Right ventricle myocardium superior (tissue), 1 donor: ENCODE measurements around the gene DCDC2C. TPM values are rescaled to one million over a fixed set of nuclear protein-coding genes. Genes with fewer than 3 reads are reported as not detected.

Source experiments
- ATAC-seq: fragments of 200-7000 bp; cut with Tn5 transposase; one replicate; pipeline ENCODE4 v1.9.1; 2020; ENCODE audit warnings: mild to moderate bottlenecking; ENCODE audit not compliant: poor library complexity
- DNase-seq: peaks from one replicate; pipeline ENCODE4 v3.0.0-alpha.2; 2020
- intact Hi-C: fragments of 100-400 bp; cut with DNase I; formaldehyde crosslinking; loops from one replicate; pipeline ENCODE4 v1.11.2; 2022
- total RNA-seq: library from RNA; stranded (reverse); fragmentation: NEBNext Ultra II Directional; extraction: Animal tissue kit (Norgen Biotek cat#: 25700); gene quantifications from one replicate; pipeline ENCODE4 v1.2.1, GENCODE V29; 2021
- donor health status: DM: no; HTN: yes; CAD: no; lungs with severe emphysema.

DCDC2C gene
- total RNA-seq, 1 donor from 2014 or later: not detected

DNA sequence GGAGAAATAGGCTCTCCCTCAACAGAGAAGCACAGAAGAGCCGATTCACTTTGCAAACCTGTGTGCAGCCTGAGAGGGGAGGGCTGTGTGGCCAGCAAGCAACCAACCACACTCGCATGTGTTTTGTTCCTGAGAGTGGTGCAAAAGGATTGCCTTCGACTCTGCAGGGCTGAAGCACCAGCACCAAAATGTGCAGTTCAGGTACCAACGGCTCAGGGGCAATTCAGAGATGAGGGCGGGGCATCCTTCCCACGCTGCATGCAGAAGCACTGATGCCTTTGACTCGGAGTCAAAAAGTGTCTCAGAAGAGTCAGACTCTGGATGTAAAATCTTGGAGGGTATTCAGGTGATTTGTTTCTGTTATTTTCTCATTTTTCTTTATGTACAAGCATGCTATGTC is 55.5 kb downstream of the DCDC2C start:
- intact Hi-C loops: no loop called here
- no peak for ATAC-seq
- no peak for DNase-seq

- DNase-seq: no peak
- intact Hi-C loops: no loop called here
- no peak for ATAC-seq
Observed at GRCh38 chr2:3759331-3759730, 56.0 kb downstream of the DCDC2C start.

- ATAC-seq (no peak), DNase-seq (no peak)
- intact Hi-C loops: no loop called here
Observed at GRCh38 chr2:3759761-3760160, 56.4 kb downstream of the DCDC2C start.

DNA sequence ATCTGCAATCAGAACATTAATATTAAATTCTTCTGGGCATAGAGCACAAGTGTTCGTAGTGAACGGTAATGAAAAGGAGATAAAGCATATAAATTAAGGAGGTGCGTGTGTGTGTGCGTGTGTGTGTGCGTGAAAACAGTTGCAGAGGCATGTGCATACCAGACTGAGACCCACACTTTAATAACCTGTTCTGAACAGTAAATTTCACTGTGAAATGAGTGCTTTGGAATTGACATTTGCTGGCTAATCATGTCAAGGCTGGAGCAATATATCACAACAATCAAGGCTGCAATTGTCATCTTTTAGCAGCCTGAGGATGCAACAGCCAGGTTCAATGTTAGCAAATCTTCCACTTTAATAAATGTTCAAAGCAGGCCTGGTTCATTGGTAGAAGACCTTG is 57.9 kb downstream of the DCDC2C start:
- no peak for ATAC-seq
- intact Hi-C loops: no loop called here
- DNase-seq: no peak

GRCh38 chr2:3762771-3763447 is 59.5 kb downstream of the DCDC2C start:
- intact Hi-C loops: no loop called here
- DNase-seq: no peak

GRCh38 chr2:3766824-3767223 is 63.4 kb downstream of the DCDC2C start:
- ATAC-seq (no peak), DNase-seq (no peak)
- intact Hi-C loops: no loop called here

More at GRCh38 chr2:3762771-3763447, 59.5 kb downstream of the DCDC2C start:
- no peak for ATAC-seq

DNA sequence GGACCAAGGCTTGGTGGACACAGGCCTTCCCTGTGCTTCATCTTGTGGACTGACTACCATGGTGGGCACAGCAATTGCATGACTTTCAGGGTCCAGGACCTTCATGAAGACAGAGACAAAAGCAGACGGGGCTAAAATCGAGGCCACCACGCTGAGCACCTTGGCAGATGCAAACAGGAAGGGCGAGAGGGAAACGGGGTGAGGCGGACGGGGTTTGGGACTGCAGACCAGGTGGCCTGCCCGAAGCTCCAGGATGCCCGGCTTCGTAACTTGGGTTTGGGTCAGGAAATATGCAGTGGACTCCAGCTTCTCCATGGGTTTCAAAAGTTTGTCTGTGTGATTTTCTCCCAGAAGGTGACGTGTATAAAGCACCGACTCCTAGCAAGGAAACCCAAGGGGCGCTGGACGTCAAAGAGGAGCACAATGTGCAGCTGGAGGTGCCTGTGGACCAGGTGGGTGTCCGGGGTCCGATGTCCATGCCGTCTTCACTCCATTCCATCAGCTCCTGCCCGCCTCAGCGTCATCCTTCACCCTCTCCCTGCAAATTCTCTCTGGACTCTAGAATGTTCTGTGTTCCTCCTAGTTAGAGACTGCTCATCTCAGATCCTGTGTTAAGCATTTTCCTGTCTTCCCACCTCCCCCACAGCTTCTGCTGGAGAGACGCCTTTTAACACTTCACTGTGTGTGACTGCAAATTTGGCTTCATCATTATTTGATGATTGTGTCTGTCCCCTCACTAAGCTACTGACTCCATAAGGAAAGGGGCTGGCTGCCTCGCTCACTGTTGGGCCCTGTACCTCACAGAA is 65.8 kb downstream of the DCDC2C start:
- DNase-seq: no peak

DNA sequence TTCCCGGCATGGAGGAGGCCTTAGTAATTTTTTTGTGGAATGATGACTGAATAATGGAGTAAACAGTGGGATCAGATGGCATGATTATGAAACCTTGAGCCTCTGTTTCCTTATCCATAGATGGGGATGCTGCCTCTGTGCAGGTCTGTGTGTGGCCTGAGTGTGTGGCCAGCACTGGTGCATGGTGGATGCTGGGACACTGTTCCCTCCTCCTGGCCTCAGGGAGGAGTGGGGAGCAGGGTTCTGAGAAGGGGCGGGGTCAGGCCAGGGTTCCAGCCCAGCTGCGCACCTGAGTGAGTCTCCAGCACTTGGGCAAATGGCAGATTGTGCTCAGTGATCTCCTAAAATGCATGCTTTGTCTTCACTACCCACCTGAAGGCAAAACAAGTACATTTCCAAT is 66.4 kb downstream of the DCDC2C start:
- intact Hi-C loops: no loop called here
- DNase-seq (no peak), ATAC-seq (no peak)

More for the DNA sequence above, 65.8 kb downstream of the DCDC2C start:
- intact Hi-C loops: no loop called here
- ATAC-seq: no peak

DNA sequence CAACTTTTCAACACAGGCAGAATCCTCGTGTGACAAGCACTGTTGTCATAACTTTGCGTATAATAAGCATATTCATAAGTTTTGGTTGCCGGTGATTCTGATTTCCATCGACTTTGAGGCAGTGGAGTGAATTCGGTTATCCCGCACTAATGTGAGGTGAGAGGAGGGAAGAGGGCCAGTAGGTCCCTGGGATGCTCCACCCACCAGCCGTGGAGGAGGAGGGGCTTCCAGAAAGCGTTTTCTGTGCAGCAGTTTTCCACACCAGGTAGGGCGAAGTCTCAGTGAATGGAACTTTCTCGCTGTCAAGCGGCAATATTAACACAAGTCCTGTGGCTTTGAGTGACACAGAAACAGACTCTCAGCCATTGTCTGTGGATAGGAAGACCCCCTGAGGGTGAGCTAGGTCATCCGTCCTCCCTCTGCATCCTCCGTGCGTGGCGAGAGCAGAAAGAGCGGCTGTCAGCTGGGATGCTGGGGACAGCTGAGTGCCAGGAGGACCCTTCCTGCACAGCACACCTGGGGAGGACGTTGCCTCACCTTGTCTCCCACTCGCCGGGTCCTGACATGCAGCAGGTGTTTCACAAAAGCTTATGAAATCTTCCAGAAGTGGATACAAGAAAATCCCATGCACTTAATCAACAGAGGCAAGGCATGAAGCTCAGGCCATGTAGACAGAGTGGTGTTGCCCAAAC is 67.5 kb downstream of the DCDC2C start:
- ATAC-seq: no peak
- intact Hi-C loops: no loop called here
- DNase-seq: no peak

- ATAC-seq (no peak), DNase-seq (no peak)
- intact Hi-C loops: no loop called here
Observed at GRCh38 chr2:3771576-3771975, 68.2 kb downstream of the DCDC2C start.

DNA sequence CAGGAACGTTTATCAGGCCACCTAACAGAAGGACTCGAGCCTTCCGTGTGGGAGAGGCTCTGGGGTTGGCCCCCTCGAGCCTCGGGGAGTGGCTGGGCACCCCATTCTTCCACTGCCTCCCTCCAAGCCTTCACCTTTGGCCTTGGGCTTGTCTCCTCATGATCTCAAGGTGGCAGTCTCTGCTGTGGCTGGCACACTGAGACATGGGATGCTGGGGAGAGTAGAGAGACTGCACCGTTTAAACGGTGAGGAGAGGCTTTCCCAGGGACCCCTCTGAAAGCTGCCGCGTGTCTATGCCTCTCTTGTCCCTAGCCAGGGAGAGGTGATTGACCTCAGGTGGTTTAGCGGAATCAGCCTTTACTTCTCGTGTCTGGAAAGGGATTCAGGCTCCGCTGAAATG is 71.0 kb downstream of the DCDC2C start:
- no peak for ATAC-seq
- no peak for DNase-seq
- intact Hi-C loops: no loop called here

DNA sequence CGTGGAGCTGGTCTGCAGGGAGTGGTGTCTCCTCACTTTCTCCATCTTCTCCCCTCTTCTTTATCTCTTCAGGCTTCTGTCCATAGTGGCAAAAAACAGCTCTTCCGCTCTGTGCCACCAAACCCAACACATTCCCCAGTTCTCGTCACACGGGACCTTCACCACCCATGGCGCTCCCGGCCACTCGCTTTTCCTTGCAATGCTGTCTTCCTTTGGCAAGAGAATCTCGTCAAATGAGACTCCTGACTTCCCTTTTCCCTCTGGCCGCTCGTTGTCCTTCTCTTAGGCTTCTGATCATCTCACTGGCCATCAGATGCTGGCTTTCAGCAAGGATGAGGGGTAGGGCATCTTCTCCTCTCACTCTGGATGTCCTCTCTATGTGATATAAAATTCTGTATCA is 72.9 kb downstream of the DCDC2C start:
- intact Hi-C loops: no loop called here
- DNase-seq: no peak
- no peak for ATAC-seq

DNA sequence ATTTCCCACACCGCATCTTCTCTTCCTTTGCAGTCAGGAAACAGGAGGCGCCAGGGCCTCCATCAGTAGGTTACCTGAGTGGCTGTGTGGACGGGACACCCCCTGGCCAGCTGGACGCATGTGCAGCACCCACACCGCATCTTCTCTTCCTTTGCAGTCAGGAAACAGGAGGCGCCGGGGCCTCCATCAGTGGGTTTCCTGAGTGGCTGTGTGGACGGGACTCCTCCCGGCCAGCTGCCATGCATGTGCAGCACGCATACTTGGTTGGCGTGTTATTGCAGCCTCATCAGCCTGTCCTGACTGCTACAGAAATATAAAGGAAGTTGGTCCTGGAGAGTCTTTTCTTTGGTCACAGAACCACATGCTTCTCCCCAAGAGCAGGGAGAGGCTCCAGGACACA is 74.6 kb downstream of the DCDC2C start:
- intact Hi-C loops: no loop called here
- DNase-seq: no peak
- ATAC-seq: no peak

- no peak for DNase-seq
- intact Hi-C loops: no loop called here
- no peak for ATAC-seq
Observed at GRCh38 chr2:3778851-3779495, 75.6 kb downstream of the DCDC2C start.

DNA sequence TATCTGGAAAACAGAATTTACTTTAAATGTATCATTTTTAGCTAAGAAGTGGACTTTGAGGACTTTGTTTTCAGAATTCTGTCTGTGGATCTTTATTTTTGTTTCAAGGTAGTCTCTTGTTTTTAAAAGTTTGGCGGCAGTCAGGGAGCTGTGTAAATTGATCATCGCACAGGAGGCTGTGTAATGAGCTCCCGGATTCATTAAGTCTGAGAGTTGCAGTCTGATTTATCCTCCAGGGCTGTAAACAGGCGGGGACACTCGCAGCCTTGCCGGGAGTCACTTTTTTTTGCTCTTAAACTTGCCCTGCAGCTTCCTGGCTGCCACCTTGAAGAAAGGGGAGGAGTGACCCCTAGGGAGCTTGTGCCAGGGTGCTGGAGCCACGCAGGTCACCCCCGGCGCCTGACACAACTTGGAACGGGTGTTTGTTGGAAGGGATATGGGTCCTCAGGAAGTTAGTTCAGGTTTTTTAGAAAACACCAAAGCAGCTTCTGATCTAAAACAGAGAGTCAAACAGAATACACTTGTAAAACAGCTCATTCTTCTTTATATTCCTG is 76.2 kb downstream of the DCDC2C start:
- intact Hi-C loops: no loop called here
- DNase-seq (no peak), ATAC-seq (no peak)

DNA sequence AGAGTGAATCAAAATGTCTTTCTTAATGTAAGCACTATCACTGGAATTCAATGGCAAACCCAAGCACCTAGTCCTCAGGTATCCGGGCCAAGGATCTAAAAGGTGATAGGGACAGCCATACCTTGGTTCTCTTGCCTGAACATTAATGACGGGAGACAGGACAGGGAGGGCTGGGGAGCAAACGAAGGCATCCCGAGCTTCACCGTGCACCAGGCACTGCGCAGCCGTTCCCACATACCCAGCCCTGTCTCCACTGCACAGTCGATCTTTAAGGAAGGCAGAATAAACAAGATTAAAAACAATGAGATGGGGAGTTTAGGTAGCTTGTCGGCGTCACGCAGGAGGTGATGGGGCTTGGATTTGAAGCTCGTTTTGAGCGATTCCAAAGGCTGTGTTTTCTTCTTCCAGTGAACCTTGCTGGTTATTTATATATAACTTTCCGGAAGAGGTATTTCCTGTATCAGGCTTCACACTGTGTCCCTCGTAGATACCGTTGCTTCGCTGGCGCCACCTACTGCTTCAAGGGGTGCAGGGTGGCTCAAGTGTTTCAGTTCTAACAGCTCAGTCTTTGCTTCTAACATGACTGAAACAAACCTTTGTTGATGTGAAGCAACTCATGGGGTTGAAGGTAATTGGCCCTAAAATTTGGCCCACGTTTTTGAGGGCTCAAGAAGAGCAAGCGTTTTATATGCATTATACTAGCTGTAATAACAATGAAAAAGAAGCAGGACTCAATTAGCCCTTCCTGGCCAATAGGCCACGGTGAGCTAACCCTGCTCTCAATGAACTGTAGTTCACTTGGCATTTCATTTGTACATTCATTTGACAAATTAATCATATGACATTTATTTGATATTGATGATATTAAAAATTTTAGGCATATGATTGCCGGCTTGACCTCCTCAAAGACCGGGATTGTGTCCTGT is 77.4 kb downstream of the DCDC2C start:
- ATAC-seq (peak; percentile 93), DNase-seq (peak; percentile 77)
- intact Hi-C loops: no loop called here

DNA sequence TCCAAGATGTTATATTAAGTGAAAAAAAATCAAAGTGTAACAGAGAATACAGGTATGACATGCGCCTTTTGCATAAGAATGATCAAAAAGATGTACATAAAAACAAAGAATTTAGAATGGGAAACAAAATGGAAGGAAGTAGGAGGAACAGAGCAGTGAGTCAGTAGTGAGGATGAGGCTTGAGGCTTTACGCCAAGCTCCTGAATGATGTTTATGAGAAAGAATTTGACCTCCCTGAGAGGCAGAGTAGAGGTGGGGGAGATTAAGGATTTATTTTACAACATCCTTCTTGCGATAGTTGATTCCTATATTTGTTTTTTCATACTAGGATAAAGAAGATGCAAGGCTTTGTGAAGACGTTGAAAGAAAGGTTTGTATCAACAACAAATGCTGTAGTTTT is 81.4 kb downstream of the DCDC2C start:
- intact Hi-C loops: no loop called here
- no peak for ATAC-seq
- DNase-seq: no peak
